H1 (cell line): ENCODE data around the gene COL5A1. TPM values are rescaled to one million over a fixed set of nuclear protein-coding genes. Genes with fewer than 3 reads are reported as not detected.

Experiments used
- CTCF ChIA-PET: fragments of 300-600 bp; sonication (Branson Sonifier 250); formaldehyde crosslinking; loops from one replicate; lab custom pipeline; 2021; ENCODE audit not compliant: partially characterized antibody; lab: Charles Lee
- POLR2A ChIA-PET: fragments of 300-600 bp; sonication (Branson Sonifier 250); formaldehyde crosslinking; loops from one replicate; lab custom pipeline; 2021; ENCODE audit warnings: inconsistent platforms; ENCODE audit not compliant: partially characterized antibody; lab: Charles Lee
- DNase-seq, 2 experiments: peaks; one replicate each; pipeline versions ENCODE4 v3.0.0 to v3.0.0-alpha.2; 2010 to 2022; ENCODE audit warnings: low spot score in 2 of 2, low read depth in 1 of 2, mixed read lengths in 1 of 2
- FAIRE-seq: peaks from 2 replicates; lab custom pipeline; 2011; peaks lifted over from hg19 to GRCh38; lab: Jason Lieb, UNC
- H2AFZ ChIP-seq: 2 replicates; pipeline ENCODE4 v1.8.1; 2012; ENCODE audit warnings: low read length, inconsistent platforms
- H2AK5ac ChIP-seq: 2 replicates; pipeline ENCODE4 v1.6.1; 2013; ENCODE audit warnings: low read depth, low read length
- H2BK120ac ChIP-seq: replicated peaks from 2 replicates; pipeline ENCODE3; 2013; ENCODE audit warnings: low read depth, low read length, inconsistent platforms
- H2BK12ac ChIP-seq: 2 replicates; pipeline ENCODE4 v1.6.1; 2013; ENCODE audit warnings: low read depth, low read length
- H2BK15ac ChIP-seq: 2 replicates; pipeline ENCODE4 v1.6.1; 2013; ENCODE audit warnings: low read length
- H2BK20ac ChIP-seq: 2 replicates; pipeline ENCODE4 v1.6.1; 2013; ENCODE audit warnings: low read length
- H2BK5ac ChIP-seq: 2 replicates; pipeline ENCODE4 v1.6.1; 2013; ENCODE audit warnings: low read depth, low read length
- H3K14ac ChIP-seq: 2 replicates; pipeline ENCODE4 v1.6.1; 2013; ENCODE audit warnings: inconsistent platforms; ENCODE audit not compliant: insufficient read length
- H3K18ac ChIP-seq: 2 replicates; pipeline ENCODE4 v1.6.1; 2013; ENCODE audit warnings: low read length; ENCODE audit errors: extremely low read depth
- H3K23ac ChIP-seq: 2 replicates; pipeline ENCODE4 v1.6.1; 2013; ENCODE audit warnings: inconsistent platforms; ENCODE audit not compliant: insufficient read length
- H3K23me2 ChIP-seq: 2 replicates; pipeline ENCODE4 v1.6.1; 2013; ENCODE audit warnings: low read depth, low read length
- H3K27ac ChIP-seq: 2 replicates; pipeline ENCODE4 v1.6.1; 2011; ENCODE audit warnings: low read depth, low read length, inconsistent platforms
- H3K27me3 ChIP-seq, 4 experiments: replicated peaks in 1 of 4; 1 replicate in 1 of 4; 2 replicates in 3 of 4; pipeline versions ENCODE4 v1.6.1 to v1.8.1; 2011 to 2013; ENCODE audit warnings: low read length in 3 of 4, mild to moderate bottlenecking in 3 of 4, inconsistent platforms in 2 of 4, mixed read lengths in 2 of 4, moderate library complexity in 1 of 4; ENCODE audit not compliant: control insufficient read depth in 3 of 4, insufficient read depth in 3 of 4; ENCODE audit errors: extremely low read depth in 1 of 4
- H3K36me3 ChIP-seq, 4 experiments: 2 replicates each; pipeline versions ENCODE4 v1.6.1 to v1.8.1; 2011 to 2013; ENCODE audit warnings: mild to moderate bottlenecking in 4 of 4, low read length in 3 of 4, moderate library complexity in 2 of 4, control low read depth in 1 of 4, inconsistent platforms in 1 of 4; ENCODE audit not compliant: insufficient read depth in 4 of 4, control insufficient read depth in 2 of 4
- H3K4ac ChIP-seq: replicated peaks from 2 replicates; pipeline ENCODE3; 2013; ENCODE audit warnings: low read length, low read depth, mixed read lengths, inconsistent platforms; ENCODE audit not compliant: insufficient read length
- H3K4me1 ChIP-seq, 4 experiments: replicated peaks in 1 of 4; 1 replicate in 1 of 4; 2 replicates in 3 of 4; pipeline versions ENCODE4 v1.6.1 to v1.8.1; 2011 to 2013; ENCODE audit warnings: low read length in 3 of 4, inconsistent platforms in 2 of 4, mixed read lengths in 1 of 4; ENCODE audit not compliant: insufficient read depth in 4 of 4, control insufficient read depth in 3 of 4
- H3K4me2 ChIP-seq, 2 experiments: 2 replicates each; pipeline versions ENCODE4 v1.6.1 to v1.8.1; 2011 to 2013; ENCODE audit warnings: low read depth in 2 of 2, low read length in 2 of 2, control low read depth in 1 of 2, inconsistent platforms in 1 of 2, mild to moderate bottlenecking in 1 of 2; ENCODE audit not compliant: insufficient read depth in 1 of 2
- H3K4me3 ChIP-seq, 4 experiments: fragments of 200-600, 300-600 bp in 1 of 4; sonication (generic), shearing (Covaris generic), sonication (Bioruptor Twin) in 1 of 4; 2 replicates each; pipeline versions ENCODE4 v1.5.1 to v1.8.1; 2011 to 2016; ENCODE audit warnings: low read length in 4 of 4, low read depth in 3 of 4, control low read depth in 2 of 4, inconsistent platforms in 2 of 4, mild to moderate bottlenecking in 2 of 4, mixed read lengths in 1 of 4, moderate library complexity in 1 of 4; ENCODE audit not compliant: insufficient read depth in 2 of 4; ENCODE audit errors: extremely low read depth in 1 of 4
- H3K56ac ChIP-seq: replicated peaks from 2 replicates; pipeline ENCODE3; 2013; ENCODE audit warnings: low read depth, mild to moderate bottlenecking, mixed read lengths, low read length, inconsistent platforms; ENCODE audit not compliant: insufficient read length
- H3K79me1 ChIP-seq: 2 replicates; pipeline ENCODE4 v1.6.1; 2013; ENCODE audit warnings: low read depth, low read length, control low read depth
- H3K79me2 ChIP-seq, 2 experiments: 2 replicates each; pipeline versions ENCODE4 v1.6.1 to v1.8.1; 2012 to 2013; ENCODE audit warnings: low read length in 2 of 2, mild to moderate bottlenecking in 2 of 2, inconsistent platforms in 1 of 2; ENCODE audit not compliant: insufficient read depth in 2 of 2, control insufficient read depth in 1 of 2
- H3K9ac ChIP-seq, 4 experiments: replicated peaks in 1 of 4; 1 replicate in 1 of 4; 2 replicates in 3 of 4; pipeline versions ENCODE4 v1.6.1 to v1.8.1; 2011 to 2013; ENCODE audit warnings: low read depth in 3 of 4, low read length in 3 of 4, control low read depth in 2 of 4, mild to moderate bottlenecking in 2 of 4, moderate library complexity in 2 of 4, inconsistent platforms in 1 of 4; ENCODE audit errors: extremely low read depth in 1 of 4
- H3K9me3 ChIP-seq, 2 experiments: 2 replicates each; pipeline versions ENCODE4 v1.6.1 to v1.8.1; 2012 to 2013; ENCODE audit warnings: mild to moderate bottlenecking in 2 of 2, moderate library complexity in 2 of 2, control low read depth in 1 of 2, inconsistent platforms in 1 of 2, low read depth in 1 of 2, low read length in 1 of 2, mixed read lengths in 1 of 2; ENCODE audit not compliant: insufficient read depth in 2 of 2
- H4K20me1 ChIP-seq, 2 experiments: replicated peaks in 1 of 2; 2 replicates each; pipeline versions ENCODE3 to v1.8.1; 2011 to 2013; ENCODE audit warnings: inconsistent platforms in 2 of 2, low read length in 2 of 2, mild to moderate bottlenecking in 1 of 2; ENCODE audit not compliant: insufficient read depth in 2 of 2, control insufficient read depth in 1 of 2
- H4K5ac ChIP-seq: 2 replicates; pipeline ENCODE4 v1.6.1; 2013; ENCODE audit warnings: low read length, low read depth, mixed read lengths, inconsistent platforms; ENCODE audit not compliant: insufficient read length
- H4K8ac ChIP-seq: 2 replicates; pipeline ENCODE4 v1.8.0; 2013; ENCODE audit warnings: mild to moderate bottlenecking, moderate library complexity, low read length, inconsistent platforms; ENCODE audit not compliant: insufficient read depth; ENCODE audit errors: extremely low read depth
- H4K91ac ChIP-seq: replicated peaks from 2 replicates; pipeline ENCODE3; 2013; ENCODE audit warnings: low read length, mixed read lengths, inconsistent platforms; ENCODE audit not compliant: insufficient read length
- EP300 ChIP-seq, 2 experiments: IDR thresholded peaks; 1 replicate in 1 of 2; 2 replicates in 1 of 2; pipeline ENCODE4 v1.6.1; 2011 to 2012; ENCODE audit warnings: low read depth in 2 of 2, low read length in 2 of 2, mild to moderate bottlenecking in 2 of 2, borderline replicate concordance in 1 of 2, inconsistent platforms in 1 of 2, moderate library complexity in 1 of 2
- FOSL1 ChIP-seq: IDR thresholded peaks from 2 replicates; pipeline ENCODE4 v1.6.1; 2011; ENCODE audit warnings: mild to moderate bottlenecking, low read depth, low read length, moderate library complexity; ENCODE audit not compliant: insufficient read depth
- GABPA ChIP-seq: IDR thresholded peaks from 2 replicates; pipeline ENCODE4 v1.6.1; 2011; ENCODE audit warnings: mild to moderate bottlenecking, low read length, moderate library complexity, borderline replicate concordance; ENCODE audit not compliant: insufficient read depth
- KDM4A ChIP-seq: IDR thresholded peaks from one replicate; pipeline ENCODE4 v1.7.1; 2012; ENCODE audit warnings: low read depth, mild to moderate bottlenecking, moderate library complexity, low read length, inconsistent platforms; ENCODE audit not compliant: severe bottlenecking
- WGBS, 2 experiments: shearing (Covaris generic) in 1 of 2; methylation state at CpG; one replicate each; pipeline versions ENCODE4 v1.1.6 to v1.1.7; 2013 to 2015; ENCODE audit warnings: low lambda C conversion rate in 2 of 2, mixed read lengths in 2 of 2, inconsistent platforms in 1 of 2, low coverage in 1 of 2, missing lambda C conversion rate in 1 of 2; ENCODE audit not compliant: insufficient replicate concordance in 2 of 2, insufficient coverage in 1 of 2, insufficient read length in 1 of 2; ENCODE audit errors: extremely low coverage in 1 of 2, missing lambda C conversion rate in 1 of 2; 5-methylcytosine and 5-hydroxymethylcytosine counted together
- polyA plus RNA-seq, 7 experiments: library from polyadenylated mRNA; depleted of rRNA in 3 of 7; stranded (reverse) in 5 of 7; unstranded in 2 of 7; fragments of >200 nt in 5 of 7; fragments of 200-250 nt in 2 of 7; gene quantifications; 1 replicate in 5 of 7; 2 replicates in 1 of 7; 4 replicates in 1 of 7; pipeline versions ENCODE4 v1.2.1 to v1.2.3, GENCODE V29; 2011 to 2013; ENCODE audit warnings: missing spikeins in 2 of 7, mixed read lengths in 2 of 7
- total RNA-seq: library from RNA; stranded (reverse); fragmentation: NEBNext Ultra II Directional; extraction: Animal tissue kit (Norgen Biotek cat#: 25700); gene quantifications from 2 replicates; pipeline ENCODE4 v1.2.1, GENCODE V29; 2021

COL5A1 gene
- total and polyA plus RNA-seq, 2 of the 8 experiments (the other 6 are each of a cell fraction or from before 2014, with no cell fraction given) = 3.8 to 12.0 TPM

DNA sequence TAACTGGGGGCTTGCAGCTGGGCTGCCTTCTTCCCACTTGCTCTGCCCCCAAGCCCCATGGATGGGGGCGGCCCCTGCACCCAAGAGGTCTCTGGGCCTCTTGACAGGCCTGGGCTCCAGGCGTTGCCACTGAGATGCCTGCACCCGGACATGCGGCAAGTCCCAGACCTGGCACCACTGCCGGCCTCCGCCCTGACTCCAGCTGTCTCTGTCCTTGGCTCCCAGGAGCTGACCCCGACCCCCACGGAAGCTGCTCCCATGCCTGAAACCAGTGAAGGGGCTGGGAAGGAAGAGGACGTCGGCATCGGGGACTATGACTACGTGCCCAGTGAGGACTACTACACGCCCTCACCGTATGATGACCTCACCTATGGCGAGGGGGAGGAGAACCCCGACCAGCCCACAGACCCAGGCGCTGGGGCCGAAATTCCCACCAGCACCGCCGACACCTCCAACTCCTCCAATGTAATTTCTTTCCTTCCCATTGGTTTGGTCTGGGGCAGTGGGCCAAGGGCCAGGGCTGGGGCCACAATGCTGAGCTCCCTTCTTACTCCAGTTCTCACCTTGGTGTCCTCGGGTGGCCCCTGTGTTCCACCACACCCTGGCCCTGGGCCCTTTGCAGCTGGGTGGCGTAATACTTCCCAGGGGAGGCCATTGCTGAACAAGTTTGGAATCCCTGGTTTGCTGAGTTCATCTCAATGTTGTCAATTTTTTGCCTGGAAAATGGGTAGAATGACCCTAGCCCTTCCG is 88.6 kb downstream of the COL5A1 start:
- H3K23ac ChIP-seq = no peak overlapping the region
- H2BK5ac ChIP-seq = no peak overlapping the region
- H4K8ac ChIP-seq = no peak overlapping the region
- H4K5ac ChIP-seq = no peak overlapping the region
- H3K4ac ChIP-seq = no peak overlapping the region
- H3K79me1 ChIP-seq = no peaks in the 10 kb centered on the region
- no peak overlapping the region for H2AFZ ChIP-seq
- H2BK12ac ChIP-seq = no peak overlapping the region
- H3K18ac ChIP-seq = no peak overlapping the region
- H3K36me3 ChIP-seq = no peaks in the 10 kb centered on the region
- H4K91ac ChIP-seq = no peak overlapping the region
- no peak overlapping the region for H3K56ac ChIP-seq
- DNase-seq (no peak), FAIRE-seq (no peak)
- H2AK5ac ChIP-seq = no peak overlapping the region
- no peak overlapping the region for H3K4me2 ChIP-seq
- no peak for TF ChIP-seq FOSL1
- no peak for TF ChIP-seq EP300 (IDR thresholded peaks at IDR 0.05; ENCODE audit: borderline replicate concordance in 1 of 2, low read depth in 2 of 2, low read length in 2 of 2)
- TF ChIP-seq KDM4A = no peak
- TF ChIP-seq GABPA = no peak
- H3K4me1 ChIP-seq = peaks cover 0 to 3% (median 0%) of the 10 kb centered on the region in 4 experiments; a peak in 1 of 7 replicates
- H3K4me3 ChIP-seq = no peak overlapping the region
- peaks cover 0 to 11% of the 10 kb centered on the region in 2 experiments; a peak in 1 of 4 replicates for H3K9me3 ChIP-seq
- H3K23me2 ChIP-seq = peaks cover 8% of the 10 kb centered on the region; the same call in 1 of the 2 replicates
- no peaks in the 10 kb centered on the region for H3K27me3 ChIP-seq
- H3K14ac ChIP-seq = no peak overlapping the region
- H4K20me1 ChIP-seq = no peaks in the 10 kb centered on the region
- ChIA-PET POLR2A (no interaction called here), CTCF (interaction anchor here (1.3 to 1.9 kb wide), 2 partner anchors 13 to 32 kb away, joined by 3 to 6 read pairs; no protein-coding TSS in a partner anchor)
- no peak overlapping the region for H2BK15ac ChIP-seq
- H2BK20ac ChIP-seq = no peak overlapping the region
- no peak overlapping the region for H2BK120ac ChIP-seq
- no peaks in the 10 kb centered on the region for H3K79me2 ChIP-seq
- no peak overlapping the region for H3K9ac ChIP-seq
- H3K27ac ChIP-seq = no peak overlapping the region
- WGBS, 2 experiments = 90% methylated on average over 18 of the region's 23 CpGs; no CpG with 5 or more reads in 1 of the 2 experiments
